ENCODE data around the gene RFX2. TPM values are rescaled to one million over a fixed set of nuclear protein-coding genes. Genes with fewer than 3 reads are reported as not detected.

RFX2 gene
- total RNA-seq, 2 experiments from 2014 or later: 10.1 to 10.4 TPM

- ChIA-PET CTCF (interaction anchor here (1.3 to 1.9 kb wide), 5 partner anchors 11 to 296 kb away, joined by 3 to 13 read pairs (median 6); no protein-coding TSS in a partner anchor), POLR2A (no interaction called here)
- H3K27me3 Mint-ChIP-seq: no peaks in the 10 kb centered on the region
- peaks cover 6% of the 10 kb centered on the region for H3K9me3 Mint-ChIP-seq
- H3K36me3 Mint-ChIP-seq (ENCODE audit: low read depth): peaks cover 5% of the 10 kb centered on the region
- peaks cover 10% of the 10 kb centered on the region for H3K4me1 Mint-ChIP-seq
- peak; percentile 33 for DNase-seq
- peak overlapping the region; percentile 78 for H3K27ac Mint-ChIP-seq
- peak overlapping the region; percentile 40 for H3K4me3 Mint-ChIP-seq
Measured at GRCh38 chr19:6100284-6100915, 9.9 kb downstream of the RFX2 start.

- Mint-ChIP-seq H3K27ac (peak overlapping the region; percentile 78), H3K4me1 (peaks cover 10% of the 10 kb centered on the region), H3K27me3 (no peaks in the 10 kb centered on the region), H3K36me3 (ENCODE audit: low read depth) (peaks cover 5% of the 10 kb centered on the region), H3K4me3 (no peak overlapping the region), H3K9me3 (peaks cover 6% of the 10 kb centered on the region)
- POLR2A ChIA-PET: no interaction called here
- CTCF ChIA-PET: interaction anchor here (1.3 to 1.9 kb wide), 5 partner anchors 10 to 296 kb away, joined by 3 to 13 read pairs (median 6); no protein-coding TSS in a partner anchor
- no peak for DNase-seq
Measured at GRCh38 chr19:6099599-6099998, 10.7 kb downstream of the RFX2 start.

GRCh38 chr19:6099033-6099432 is 11.3 kb downstream of the RFX2 start:
- Mint-ChIP-seq H3K36me3 (ENCODE audit: low read depth) (peaks cover 5% of the 10 kb centered on the region), H3K4me1 (peaks cover 10% of the 10 kb centered on the region), H3K27me3 (no peaks in the 10 kb centered on the region), H3K4me3 (no peak overlapping the region), H3K27ac (no peak overlapping the region), H3K9me3 (peaks cover 6% of the 10 kb centered on the region)
- POLR2A ChIA-PET: no interaction called here
- CTCF ChIA-PET: interaction anchor here (0.7 to 1.9 kb wide), 6 partner anchors 9 to 948 kb away, joined by 3 to 13 read pairs (median 5); no protein-coding TSS in a partner anchor
- DNase-seq: no peak

GRCh38 chr19:6098574-6098973 is 11.7 kb downstream of the RFX2 start:
- H3K27ac Mint-ChIP-seq: no peak overlapping the region
- H3K4me1 Mint-ChIP-seq: peaks cover 10% of the 10 kb centered on the region
- ChIA-PET POLR2A (no interaction called here), CTCF (interaction anchor here (0.7 to 1.9 kb wide), 5 partner anchors 8 to 947 kb away, joined by 3 to 13 read pairs (median 6); no protein-coding TSS in a partner anchor)
- H3K4me3 Mint-ChIP-seq: no peak overlapping the region
- peaks cover 6% of the 10 kb centered on the region for H3K9me3 Mint-ChIP-seq
- no peak for DNase-seq
- H3K27me3 Mint-ChIP-seq: no peaks in the 10 kb centered on the region
- peaks cover 5% of the 10 kb centered on the region for H3K36me3 Mint-ChIP-seq (ENCODE audit: low read depth)

GRCh38 chr19:6097911-6098310 is 12.4 kb downstream of the RFX2 start:
- POLR2A ChIA-PET: no interaction called here
- H3K9me3 Mint-ChIP-seq: peaks cover 6% of the 10 kb centered on the region
- peaks cover 5% of the 10 kb centered on the region for H3K36me3 Mint-ChIP-seq (ENCODE audit: low read depth)
- no peak overlapping the region for H3K27ac Mint-ChIP-seq
- no peak overlapping the region for H3K4me3 Mint-ChIP-seq
- peaks cover 10% of the 10 kb centered on the region for H3K4me1 Mint-ChIP-seq
- H3K27me3 Mint-ChIP-seq: no peaks in the 10 kb centered on the region
- CTCF ChIA-PET: interaction anchor here (1.0 kb wide), 1 partner anchor 9 kb away, joined by 3 read pairs; no protein-coding TSS in a partner anchor
- DNase-seq: no peak

- H3K27ac Mint-ChIP-seq: no peak overlapping the region
- CTCF ChIA-PET: no interaction called here
- H3K27me3 Mint-ChIP-seq: no peaks in the 10 kb centered on the region
- H3K9me3 Mint-ChIP-seq: peaks cover 6% of the 10 kb centered on the region
- peaks cover 5% of the 10 kb centered on the region for H3K36me3 Mint-ChIP-seq (ENCODE audit: low read depth)
- POLR2A ChIA-PET: no interaction called here
- H3K4me1 Mint-ChIP-seq: peaks cover 8% of the 10 kb centered on the region
- no peak for DNase-seq
- H3K4me3 Mint-ChIP-seq: no peak overlapping the region
Measured at GRCh38 chr19:6095760-6096159, 14.5 kb downstream of the RFX2 start.

GRCh38 chr19:6092329-6093286 is 17.7 kb downstream of the RFX2 start:
- Mint-ChIP-seq H3K27me3 (no peaks in the 10 kb centered on the region), H3K9me3 (no peaks in the 10 kb centered on the region), H3K4me3 (no peak overlapping the region), H3K36me3 (ENCODE audit: low read depth) (no peaks in the 10 kb centered on the region), H3K4me1 (peaks cover 7% of the 10 kb centered on the region), H3K27ac (no peak overlapping the region)
- POLR2A ChIA-PET: no interaction called here
- CTCF ChIA-PET: interaction anchor here (0.5 to 1.4 kb wide), 4 partner anchors 14 to 144 kb away, joined by 3 to 7 read pairs (median 3); no protein-coding TSS in a partner anchor
- DNase-seq: no peak

- ChIA-PET POLR2A (no interaction called here), CTCF (interaction anchor here (0.8 to 1.4 kb wide), 3 partner anchors 14 to 34 kb away, joined by 3 read pairs; no protein-coding TSS in a partner anchor)
- Mint-ChIP-seq H3K27me3 (no peaks in the 10 kb centered on the region), H3K4me3 (no peak overlapping the region), H3K36me3 (ENCODE audit: low read depth) (no peaks in the 10 kb centered on the region), H3K9me3 (no peaks in the 10 kb centered on the region), H3K27ac (no peak overlapping the region), H3K4me1 (peaks cover 15% of the 10 kb centered on the region)
- DNase-seq: no peak
Measured at GRCh38 chr19:6091771-6092291, 18.5 kb downstream of the RFX2 start.

- Mint-ChIP-seq H3K27ac (no peak overlapping the region), H3K36me3 (ENCODE audit: low read depth) (no peaks in the 10 kb centered on the region), H3K27me3 (no peaks in the 10 kb centered on the region), H3K4me1 (peaks cover 22% of the 10 kb centered on the region), H3K9me3 (no peaks in the 10 kb centered on the region), H3K4me3 (no peak overlapping the region)
- CTCF ChIA-PET: interaction anchor here (0.6 to 2.4 kb wide), 2 partner anchors 9 to 250 kb away, joined by 3 to 13 read pairs; no protein-coding TSS in a partner anchor
- DNase-seq: no peak
- POLR2A ChIA-PET: no interaction called here
Measured at GRCh38 chr19:6090634-6091033, 19.7 kb downstream of the RFX2 start.

GRCh38 chr19:6088602-6089049 is 21.7 kb downstream of the RFX2 start:
- POLR2A ChIA-PET: no interaction called here
- H3K27me3 Mint-ChIP-seq: peaks cover 1% of the 10 kb centered on the region
- CTCF ChIA-PET: interaction anchor here (2.4 kb wide), 1 partner anchor 11 kb away, joined by 13 read pairs; no protein-coding TSS in a partner anchor
- DNase-seq: no peak
- peaks cover 22% of the 10 kb centered on the region for H3K4me1 Mint-ChIP-seq
- no peak overlapping the region for H3K27ac Mint-ChIP-seq
- no peaks in the 10 kb centered on the region for H3K36me3 Mint-ChIP-seq (ENCODE audit: low read depth)
- H3K4me3 Mint-ChIP-seq: no peak overlapping the region
- no peaks in the 10 kb centered on the region for H3K9me3 Mint-ChIP-seq

GRCh38 chr19:6087074-6087571 is 23.2 kb downstream of the RFX2 start:
- no peaks in the 10 kb centered on the region for H3K36me3 Mint-ChIP-seq (ENCODE audit: low read depth)
- no peak overlapping the region for H3K4me3 Mint-ChIP-seq
- H3K4me1 Mint-ChIP-seq: peaks cover 22% of the 10 kb centered on the region
- peak overlapping the region; percentile 33 for H3K27ac Mint-ChIP-seq
- ChIA-PET POLR2A (no interaction called here), CTCF (no interaction called here)
- peaks cover 1% of the 10 kb centered on the region for H3K27me3 Mint-ChIP-seq
- no peaks in the 10 kb centered on the region for H3K9me3 Mint-ChIP-seq
- peak; percentile 26 for DNase-seq

- Mint-ChIP-seq H3K4me3 (no peak overlapping the region), H3K36me3 (ENCODE audit: low read depth) (no peaks in the 10 kb centered on the region), H3K9me3 (no peaks in the 10 kb centered on the region), H3K4me1 (peaks cover 22% of the 10 kb centered on the region), H3K27ac (no peak overlapping the region), H3K27me3 (peaks cover 1% of the 10 kb centered on the region)
- ChIA-PET CTCF (interaction anchor here (0.6 kb wide), 1 partner anchor 11 kb away, joined by 4 read pairs; no protein-coding TSS in a partner anchor), POLR2A (no interaction called here)
- DNase-seq: no peak
Measured at GRCh38 chr19:6086068-6086788, 24.1 kb downstream of the RFX2 start.
